Esophagus squamous epithelium (tissue), 5 donors: ENCODE results near the gene COG2. TPM values are rescaled to one million over a fixed set of nuclear protein-coding genes. Genes with fewer than 3 reads are reported as not detected.

Experiments
- DNase-seq: peaks from one replicate; lab custom pipeline; 2025; lab: John Stamatoyannopoulos, UW
- H3K27ac ChIP-seq, 4 donors: fragments of 200-600 bp; sonication (generic); one replicate each; pipeline ENCODE4 v1.5.1; 2016 to 2019; ENCODE audit warnings: mild to moderate bottlenecking in 1 of 4
- H3K27me3 ChIP-seq, 4 donors: fragments of 200-600 bp; sonication (generic); 1 replicate in 3 of 4; 2 replicates in 1 of 4; pipeline versions ENCODE4 v1.5.1 to v1.6.0; 2017 to 2021; ENCODE audit warnings: antibody characterized with exemption in 1 of 4
- H3K36me3 ChIP-seq, 3 donors: fragments of 200-600 bp; sonication (generic); one replicate each; pipeline ENCODE4 v1.5.1; 2016 to 2019
- H3K4me1 ChIP-seq, 3 donors: fragments of 200-600 bp; sonication (generic); one replicate each; pipeline ENCODE4 v1.5.1; 2017 to 2019
- H3K4me3 ChIP-seq, 4 donors: fragments of 200-600 bp; sonication (generic); 1 replicate in 3 of 4; 2 replicates in 1 of 4; pipeline ENCODE4 v1.5.1; 2016 to 2019; ENCODE audit warnings: mild to moderate bottlenecking in 2 of 4, moderate library complexity in 1 of 4
- H3K9me3 ChIP-seq, 3 donors: fragments of 200-600 bp; sonication (generic); one replicate each; pipeline ENCODE4 v1.5.1; 2016 to 2019
- POLR2A ChIP-seq, 4 donors: fragments of 450-650 bp; IDR thresholded peaks; one replicate each; pipeline ENCODE4 v1.6.1; 2017; ENCODE audit warnings: antibody characterized with exemption in 4 of 4, mild to moderate bottlenecking in 4 of 4, moderate library complexity in 3 of 4
- WGBS, 2 donors: methylation state at CpG; one replicate each; pipeline ENCODE4 v1.1.5; 2018; 5-methylcytosine and 5-hydroxymethylcytosine counted together
- intact Hi-C: fragments of 100-400 bp; cut with DNase I; formaldehyde crosslinking; loops from one replicate; pipeline ENCODE4 v1.15.0; 2022
- total RNA-seq, 4 donors: library from RNA; depleted of rRNA; stranded (reverse); fragments of >200 nt; gene quantifications; one replicate each; pipeline ENCODE4 v1.1.0, GENCODE V29; 2016
- TF ChIP-seq, protein P1 (sequence below), 6 experiments: fragments of 450-650 bp in 4 of 6; fragments of 200-600 bp in 2 of 6; sonication (generic) in 2 of 6; IDR thresholded peaks; one replicate each; pipeline ENCODE4 v1.5.1; 2016 to 2019; ENCODE audit warnings: antibody characterized with exemption in 6 of 6, mild to moderate bottlenecking in 4 of 6, moderate library complexity in 4 of 6
- donor health status: DM: yes; HTN: yes; CAD: no.

COG2 gene
- total RNA-seq, 4 donors from 2014 or later: 12.7 to 27.7 (median 18.5) TPM

DNA sequence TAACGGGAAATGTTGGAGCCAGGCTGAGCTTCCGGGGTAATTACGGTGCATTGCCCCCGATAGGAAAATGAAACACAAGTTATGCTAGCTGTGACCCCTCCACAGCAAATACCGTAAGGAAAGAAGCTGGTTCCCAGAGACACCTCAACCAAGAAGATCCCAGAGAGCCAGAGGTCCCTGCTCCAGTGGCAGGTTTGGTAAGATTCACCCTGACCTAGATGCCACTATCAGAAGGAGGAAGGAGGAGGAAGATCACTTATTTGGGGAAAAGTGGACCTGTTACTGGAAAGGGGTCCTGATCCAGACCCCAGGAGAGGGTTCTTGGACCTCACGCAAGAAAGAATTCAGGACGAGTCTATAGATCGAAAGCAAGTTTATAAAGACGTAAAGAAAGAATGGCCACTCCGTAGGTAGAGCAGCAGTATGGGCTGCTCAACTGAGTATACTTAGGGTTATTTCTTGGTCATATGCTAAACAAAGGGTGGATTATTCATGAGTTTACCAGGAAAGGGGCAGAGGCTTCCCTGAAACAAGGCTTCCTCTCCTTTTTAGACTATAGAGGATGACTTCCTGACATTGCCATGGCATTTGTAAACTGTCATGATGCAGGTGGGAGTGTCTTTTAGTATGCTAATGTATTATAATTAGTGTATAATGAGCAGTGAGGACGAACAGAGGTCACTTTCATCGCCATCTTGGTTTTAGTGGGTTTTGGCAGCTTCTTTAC, 97.4 kb downstream of the COG2 start:
- H3K4me1 ChIP-seq: no peaks in the 10 kb centered on the region
- intact Hi-C loops: no loop called here
- WGBS, 2 donors: 90 to 92% methylated on average over 12 of the region's 12 CpGs
- DNase-seq: no peak
- no peak overlapping the region for H3K4me3 ChIP-seq
- H3K9me3 ChIP-seq: peaks cover 0 to 3% (median 0%) of the 10 kb centered on the region in 3 donors
- no peak overlapping the region for H3K27ac ChIP-seq
- no peaks in the 10 kb centered on the region for H3K27me3 ChIP-seq
- TF ChIP-seq, protein P1, sequence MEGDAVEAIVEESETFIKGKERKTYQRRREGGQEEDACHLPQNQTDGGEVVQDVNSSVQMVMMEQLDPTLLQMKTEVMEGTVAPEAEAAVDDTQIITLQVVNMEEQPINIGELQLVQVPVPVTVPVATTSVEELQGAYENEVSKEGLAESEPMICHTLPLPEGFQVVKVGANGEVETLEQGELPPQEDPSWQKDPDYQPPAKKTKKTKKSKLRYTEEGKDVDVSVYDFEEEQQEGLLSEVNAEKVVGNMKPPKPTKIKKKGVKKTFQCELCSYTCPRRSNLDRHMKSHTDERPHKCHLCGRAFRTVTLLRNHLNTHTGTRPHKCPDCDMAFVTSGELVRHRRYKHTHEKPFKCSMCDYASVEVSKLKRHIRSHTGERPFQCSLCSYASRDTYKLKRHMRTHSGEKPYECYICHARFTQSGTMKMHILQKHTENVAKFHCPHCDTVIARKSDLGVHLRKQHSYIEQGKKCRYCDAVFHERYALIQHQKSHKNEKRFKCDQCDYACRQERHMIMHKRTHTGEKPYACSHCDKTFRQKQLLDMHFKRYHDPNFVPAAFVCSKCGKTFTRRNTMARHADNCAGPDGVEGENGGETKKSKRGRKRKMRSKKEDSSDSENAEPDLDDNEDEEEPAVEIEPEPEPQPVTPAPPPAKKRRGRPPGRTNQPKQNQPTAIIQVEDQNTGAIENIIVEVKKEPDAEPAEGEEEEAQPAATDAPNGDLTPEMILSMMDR (IDR thresholded peaks at IDR 0.05): no peak
- no peak for TF ChIP-seq POLR2A (IDR thresholded peaks at IDR 0.05)
- no peaks in the 10 kb centered on the region for H3K36me3 ChIP-seq

Other genes starting within 250 kb of the COG2 start
- 1 to 10 TPM in 3 of 4 donors, under 1 TPM in 1; under 0.01 to 6.1 (median 3.0) TPM for gene PGBD5, start 216.1 kb upstream of the COG2 start, total RNA-seq
- gene AGT, start 71.6 kb downstream of the COG2 start, total RNA-seq: under 1 TPM in 3 of 4 donors, not detected in 1; 0.21 to 0.95 (median 0.40) TPM
- under 1 TPM in 1 of 4 donors, not detected in 3; 0.38 TPM for gene CAPN9, start 104.9 kb downstream of the COG2 start, total RNA-seq
- gene C1orf198, start 226.0 kb downstream of the COG2 start, total RNA-seq: 10 to 100 TPM; 18.5 to 28.8 (median 21.6) TPM